CD4-positive, alpha-beta memory T cell (primary cell): ENCODE data around the gene TMEM8B. TPM values are rescaled to one million over a fixed set of nuclear protein-coding genes. Genes with fewer than 3 reads are reported as not detected.
A peak's percentile ranks its signal among the peaks of the same experiment; 100 is the strongest.

Experiments used
- CTCF ChIA-PET: fragments of 350-600 bp; sonication (Branson Sonifier 250); formaldehyde crosslinking; loops from one replicate; lab custom pipeline; 2021; ENCODE audit warnings: inconsistent platforms; ENCODE audit not compliant: partially characterized antibody; lab: Charles Lee
- POLR2A ChIA-PET: fragments of 350-600 bp; sonication (Branson Sonifier 250); formaldehyde crosslinking; loops from one replicate; lab custom pipeline; 2021; ENCODE audit not compliant: partially characterized antibody; lab: Charles Lee
- DNase-seq, 5 donors: peaks; one replicate each; pipeline versions ENCODE4 v3.0.0 to v3.0.0-alpha.2; 2020 to 2022; ENCODE audit warnings: mixed read lengths in 1 of 5
- H3K27ac ChIP-seq: one replicate; pipeline ENCODE4 v1.7.0; 2013; ENCODE audit warnings: low read depth, low read length
- H3K27me3 ChIP-seq: 2 replicates; pipeline ENCODE4 v1.7.0; 2013; ENCODE audit warnings: mild to moderate bottlenecking, low read length, moderate library complexity; ENCODE audit not compliant: insufficient read depth
- H3K36me3 ChIP-seq: 2 replicates; pipeline ENCODE4 v1.7.0; 2013; ENCODE audit warnings: mild to moderate bottlenecking, low read length, moderate library complexity; ENCODE audit not compliant: insufficient read depth
- H3K4me1 ChIP-seq: 2 replicates; pipeline ENCODE4 v1.7.0; 2013; ENCODE audit warnings: mild to moderate bottlenecking, low read length, moderate library complexity; ENCODE audit not compliant: insufficient read depth
- H3K4me3 ChIP-seq, 2 donors: one replicate each; pipeline ENCODE4 v1.7.0; 2013; ENCODE audit warnings: low read length in 2 of 2, mild to moderate bottlenecking in 1 of 2
- H3K9me3 ChIP-seq, 2 donors: one replicate each; pipeline ENCODE4 v1.7.0; 2013; ENCODE audit warnings: low read length in 2 of 2, control low read depth in 1 of 2; ENCODE audit not compliant: control insufficient read depth in 1 of 2
- H3K27ac Mint-ChIP-seq, 7 donors: one replicate each; pipeline ENCODE4 v1.8.0; 2020 to 2021; ENCODE audit warnings: mixed read lengths in 7 of 7, mild to moderate bottlenecking in 6 of 7, inconsistent platforms in 3 of 7, moderate library complexity in 3 of 7
- H3K27me3 Mint-ChIP-seq, 2 donors: one replicate each; pipeline ENCODE4 v1.8.0; 2020 to 2021; ENCODE audit warnings: mixed read lengths in 2 of 2
- H3K36me3 Mint-ChIP-seq, 2 donors: one replicate each; pipeline ENCODE4 v1.8.0; 2020 to 2021; ENCODE audit warnings: mixed read lengths in 2 of 2, inconsistent platforms in 1 of 2, mild to moderate bottlenecking in 1 of 2
- H3K4me1 Mint-ChIP-seq, 4 donors: one replicate each; pipeline ENCODE4 v1.8.0; 2020 to 2021; ENCODE audit warnings: mixed read lengths in 4 of 4, mild to moderate bottlenecking in 1 of 4
- H3K4me3 Mint-ChIP-seq, 8 donors: one replicate each; pipeline ENCODE4 v1.8.0; 2020 to 2021; ENCODE audit warnings: mixed read lengths in 8 of 8, mild to moderate bottlenecking in 7 of 8, moderate library complexity in 6 of 8, inconsistent platforms in 3 of 8
- H3K9me3 Mint-ChIP-seq, 8 donors: one replicate each; pipeline ENCODE4 v1.8.0; 2020 to 2021; ENCODE audit warnings: mixed read lengths in 8 of 8, mild to moderate bottlenecking in 5 of 8, inconsistent platforms in 3 of 8, moderate library complexity in 1 of 8
- intact Hi-C: fragments of 100-400 bp; cut with micrococcal nuclease; formaldehyde crosslinking; loops from one replicate; pipeline ENCODE4 v1.15.1; 2023
- polyA plus RNA-seq, 2 donors: library from polyadenylated mRNA; unstranded; fragments of 300-500 nt; fragmentation: Illumina TruSeq; gene quantifications; one replicate each; pipeline ENCODE4 v1.2.3, GENCODE V29; 2021
- total RNA-seq, 2 experiments: library from RNA; stranded (reverse); gene quantifications; one replicate each; pipeline ENCODE4 v1.2.3, GENCODE V29; 2021

The TMEM8B gene
- total RNA-seq (10 to 100 TPM in 1 of 2 experiments, 1 to 10 TPM in 1; 7.4 to 10.5 TPM), polyA plus RNA-seq (1 to 10 TPM; 2.0 to 2.4 TPM)

- Mint-ChIP-seq H3K4me3 (peak within 1 kb of the TSS; percentile 92 to 100 (median 96)), H3K27ac (peak within 1 kb of the TSS; percentile 74 to 99 (median 98)), H3K4me1 (peaks cover 23 to 39% (median 35%) of the 10 kb centered on the region in 4 donors), H3K36me3 (no peaks in the 10 kb centered on the region), H3K27me3 (no peaks in the 10 kb centered on the region), H3K9me3 (no peaks in the 10 kb centered on the region)
- DNase-seq, result peak; percentile 85 to 96 (median 88)
- Histone ChIP-seq H3K9me3 (no peaks in the 10 kb centered on the region), H3K4me1 (peaks cover 20% of the 10 kb centered on the region), H3K27ac (peak within 1 kb of the TSS; percentile 66), H3K4me3 (peak within 1 kb of the TSS; percentile 61 to 70), H3K36me3 (no peaks in the 10 kb centered on the region), H3K27me3 (no peaks in the 10 kb centered on the region)
- ChIA-PET CTCF (interaction anchor here (0.6 to 6.5 kb wide), 6 partner anchors 13 to 165 kb away, joined by 3 to 71 read pairs (median 4); partner anchors contain the start of genes HINT2 and SPAG8), POLR2A (interaction anchor here (1.0 to 2.2 kb wide), 7 partner anchors 15 to 212 kb away, joined by 3 to 7 read pairs (median 6); partner anchors contain the start of genes CCDC107, CREB3, HINT2 and SPAG8)
- intact Hi-C loops, result loop anchor here (1.0 kb wide), 2 partner anchors 14 to 225 kb away; partner anchors contain the start of gene HINT2
Measured at GRCh38 chr9:35829084-35829763, at the start of gene TMEM8B. TSS of gene TMEM8B (plus strand) at chr9:35829228. CDS start at chr9:35829448, 220 bp downstream.

- no peaks in the 10 kb centered on the region for H3K9me3 ChIP-seq
- Mint-ChIP-seq H3K27ac (no peak overlapping the region), H3K27me3 (no peaks in the 10 kb centered on the region), H3K36me3 (peaks cover 33 to 36% of the 10 kb centered on the region in 2 donors), H3K4me1 (peaks cover 0 to 5% (median 3%) of the 10 kb centered on the region in 4 donors), H3K4me3 (no peak overlapping the region), H3K9me3 (peaks cover 0 to 2% (median 0%) of the 10 kb centered on the region in 8 donors)
- POLR2A ChIA-PET, result no interaction called here
- CTCF ChIA-PET, result interaction anchor here (1.2 kb wide), 1 partner anchor 9 kb away, joined by 6 read pairs; no protein-coding TSS in a partner anchor
- intact Hi-C loops, result no loop called here
- DNase-seq, result no peak
- no peak overlapping the region for H3K4me3 ChIP-seq
- H3K36me3 ChIP-seq, result peaks cover 6% of the 10 kb centered on the region
- no peak overlapping the region for H3K27ac ChIP-seq
- no peaks in the 10 kb centered on the region for H3K4me1 ChIP-seq
- no peaks in the 10 kb centered on the region for H3K27me3 ChIP-seq
Measured at GRCh38 chr9:35781066-35781465, 48.0 kb upstream of the TMEM8B start.

- H3K4me1 ChIP-seq, result no peaks in the 10 kb centered on the region
- peaks cover 0 to 3% (median 3%) of the 10 kb centered on the region in 4 donors for H3K4me1 Mint-ChIP-seq
- H3K27me3 Mint-ChIP-seq, result no peaks in the 10 kb centered on the region
- ChIA-PET POLR2A (interaction anchor here (0.7 kb wide), 1 partner anchor 408 kb away, joined by 3 read pairs; no protein-coding TSS in a partner anchor), CTCF (no interaction called here)
- H3K36me3 ChIP-seq, result peaks cover 13% of the 10 kb centered on the region
- H3K9me3 ChIP-seq, result no peaks in the 10 kb centered on the region
- H3K9me3 Mint-ChIP-seq, result peaks cover 0 to 2% (median 0%) of the 10 kb centered on the region in 8 donors
- no peak for DNase-seq
- H3K27ac ChIP-seq, result no peak overlapping the region
- H3K27me3 ChIP-seq, result no peaks in the 10 kb centered on the region
- H3K4me3 ChIP-seq, result no peak overlapping the region
- no peak overlapping the region for H3K4me3 Mint-ChIP-seq
- H3K27ac Mint-ChIP-seq, result no peak overlapping the region
- H3K36me3 Mint-ChIP-seq, result peaks cover 43 to 48% of the 10 kb centered on the region in 2 donors
- intact Hi-C loops, result no loop called here
Measured at GRCh38 chr9:35783418-35783817, 45.6 kb upstream of the TMEM8B start.

- H3K9me3 ChIP-seq, result no peaks in the 10 kb centered on the region
- intact Hi-C loops, result no loop called here
- H3K4me1 Mint-ChIP-seq, result peaks cover 6 to 12% (median 10%) of the 10 kb centered on the region in 4 donors
- no peaks in the 10 kb centered on the region for H3K27me3 Mint-ChIP-seq
- H3K4me1 ChIP-seq, result no peaks in the 10 kb centered on the region
- H3K36me3 Mint-ChIP-seq, result peaks cover 29 to 36% of the 10 kb centered on the region in 2 donors
- H3K9me3 Mint-ChIP-seq, result peaks cover 0 to 3% (median 0%) of the 10 kb centered on the region in 8 donors
- no peaks in the 10 kb centered on the region for H3K27me3 ChIP-seq
- H3K27ac Mint-ChIP-seq, result peak overlapping the region in 1 of 7 donors; percentile 36
- no peak for DNase-seq
- H3K4me3 ChIP-seq, result no peak overlapping the region
- peaks cover 6% of the 10 kb centered on the region for H3K36me3 ChIP-seq
- no peak overlapping the region for H3K4me3 Mint-ChIP-seq
- CTCF ChIA-PET, result interaction anchor here (0.6 to 4.0 kb wide), 33 partner anchors 7 to 234 kb away, joined by 3 to 108 read pairs (median 5); partner anchors contain the start of genes FAM221B, HRCT1, SPAG8 and TMEM8B
- no peak overlapping the region for H3K27ac ChIP-seq
- POLR2A ChIA-PET, result interaction anchor here (1.2 to 1.5 kb wide), 4 partner anchors 37 to 142 kb away, joined by 3 to 7 read pairs (median 4); partner anchors contain the start of gene FAM221B
Measured at GRCh38 chr9:35789541-35789940, 39.5 kb upstream of the TMEM8B start.

GRCh38 chr9:35790025-35790384 lies 39.0 kb upstream of the TMEM8B start:
- Histone ChIP-seq H3K4me3 (no peak overlapping the region), H3K36me3 (peaks cover 6% of the 10 kb centered on the region), H3K27me3 (no peaks in the 10 kb centered on the region), H3K27ac (no peak overlapping the region), H3K9me3 (no peaks in the 10 kb centered on the region), H3K4me1 (no peaks in the 10 kb centered on the region)
- peak overlapping the region in 1 of 7 donors; percentile 47 for H3K27ac Mint-ChIP-seq
- H3K4me1 Mint-ChIP-seq, result peaks cover 7 to 12% (median 10%) of the 10 kb centered on the region in 4 donors
- ChIA-PET CTCF (interaction anchor here (0.6 to 4.0 kb wide), 40 partner anchors 8 to 234 kb away, joined by 3 to 108 read pairs (median 4); partner anchors contain the start of genes FAM221B, GBA2, HRCT1 and RGP1), POLR2A (interaction anchor here (1.2 to 1.5 kb wide), 4 partner anchors 36 to 142 kb away, joined by 3 to 7 read pairs (median 4); partner anchors contain the start of gene FAM221B)
- no peaks in the 10 kb centered on the region for H3K27me3 Mint-ChIP-seq
- DNase-seq, result no peak
- H3K36me3 Mint-ChIP-seq, result peaks cover 26 to 32% of the 10 kb centered on the region in 2 donors
- intact Hi-C loops, result loop anchor here (1.0 kb wide), 2 partner anchors 36 to 92 kb away; no protein-coding TSS in a partner anchor
- no peak overlapping the region for H3K4me3 Mint-ChIP-seq
- H3K9me3 Mint-ChIP-seq, result peaks cover 0 to 3% (median 0%) of the 10 kb centered on the region in 8 donors

- H3K4me3 Mint-ChIP-seq, result no peak overlapping the region
- CTCF ChIA-PET, result interaction anchor here (0.6 to 4.0 kb wide), 38 partner anchors 8 to 233 kb away, joined by 3 to 108 read pairs (median 4); partner anchors contain the start of genes FAM221B, GBA2, HRCT1 and RGP1
Measured at GRCh38 chr9:35790385-35791296, 38.4 kb upstream of the TMEM8B start.

More at GRCh38 chr9:35790385-35791296, 38.4 kb upstream of the TMEM8B start:
- H3K4me1 Mint-ChIP-seq, result peaks cover 7 to 12% (median 9%) of the 10 kb centered on the region in 4 donors
- POLR2A ChIA-PET, result interaction anchor here (1.2 to 1.5 kb wide), 4 partner anchors 36 to 143 kb away, joined by 3 to 7 read pairs (median 4); partner anchors contain the start of gene FAM221B
- peaks cover 0 to 3% (median 0%) of the 10 kb centered on the region in 8 donors for H3K9me3 Mint-ChIP-seq
- Histone ChIP-seq H3K9me3 (no peaks in the 10 kb centered on the region), H3K4me3 (no peak overlapping the region), H3K27me3 (no peaks in the 10 kb centered on the region), H3K36me3 (peaks cover 6% of the 10 kb centered on the region), H3K27ac (no peak overlapping the region), H3K4me1 (no peaks in the 10 kb centered on the region)
- peaks cover 23 to 31% of the 10 kb centered on the region in 2 donors for H3K36me3 Mint-ChIP-seq
- intact Hi-C loops, result loop anchor here (1.0 kb wide), 2 partner anchors 36 to 92 kb away; no protein-coding TSS in a partner anchor
- peak overlapping the region in 2 of 7 donors; percentile 27 to 47 for H3K27ac Mint-ChIP-seq
- H3K27me3 Mint-ChIP-seq, result no peaks in the 10 kb centered on the region
- DNase-seq, result peak; percentile 58 to 69 (median 64)
